Duodenal mucosa (tissue), 2 donors: ENCODE measurements around the gene CHCHD6.

ENCODE experiments used
- H3K27ac ChIP-seq: one replicate; pipeline ENCODE4 v1.7.0; 2013; ENCODE audit warnings: low read depth, low read length
- H3K27me3 ChIP-seq, 2 donors: one replicate each; pipeline ENCODE4 v1.7.0; 2013; ENCODE audit warnings: low read length in 2 of 2, control low read depth in 1 of 2; ENCODE audit not compliant: insufficient read depth in 2 of 2, control insufficient read depth in 1 of 2
- H3K36me3 ChIP-seq, 2 donors: one replicate each; pipeline ENCODE4 v1.7.0; 2013; ENCODE audit warnings: low read length in 2 of 2, control low read depth in 1 of 2; ENCODE audit not compliant: insufficient read depth in 2 of 2, control insufficient read depth in 1 of 2
- H3K4me1 ChIP-seq, 2 donors: one replicate each; pipeline ENCODE4 v1.7.0; 2013; ENCODE audit warnings: low read length in 2 of 2, control low read depth in 1 of 2; ENCODE audit not compliant: insufficient read depth in 2 of 2, control insufficient read depth in 1 of 2
- H3K4me3 ChIP-seq, 2 donors: one replicate each; pipeline ENCODE4 v1.7.0; 2013; ENCODE audit warnings: low read length in 2 of 2, low read depth in 1 of 2
- H3K9ac ChIP-seq, 2 donors: one replicate each; pipeline ENCODE4 v1.7.0; 2013; ENCODE audit warnings: low read length in 2 of 2, low read depth in 1 of 2
- H3K9me3 ChIP-seq, 2 donors: one replicate each; pipeline ENCODE4 v1.7.0; 2013; ENCODE audit warnings: low read length in 2 of 2, control low read depth in 1 of 2; ENCODE audit not compliant: control insufficient read depth in 1 of 2

Gene CHCHD6

DNA sequence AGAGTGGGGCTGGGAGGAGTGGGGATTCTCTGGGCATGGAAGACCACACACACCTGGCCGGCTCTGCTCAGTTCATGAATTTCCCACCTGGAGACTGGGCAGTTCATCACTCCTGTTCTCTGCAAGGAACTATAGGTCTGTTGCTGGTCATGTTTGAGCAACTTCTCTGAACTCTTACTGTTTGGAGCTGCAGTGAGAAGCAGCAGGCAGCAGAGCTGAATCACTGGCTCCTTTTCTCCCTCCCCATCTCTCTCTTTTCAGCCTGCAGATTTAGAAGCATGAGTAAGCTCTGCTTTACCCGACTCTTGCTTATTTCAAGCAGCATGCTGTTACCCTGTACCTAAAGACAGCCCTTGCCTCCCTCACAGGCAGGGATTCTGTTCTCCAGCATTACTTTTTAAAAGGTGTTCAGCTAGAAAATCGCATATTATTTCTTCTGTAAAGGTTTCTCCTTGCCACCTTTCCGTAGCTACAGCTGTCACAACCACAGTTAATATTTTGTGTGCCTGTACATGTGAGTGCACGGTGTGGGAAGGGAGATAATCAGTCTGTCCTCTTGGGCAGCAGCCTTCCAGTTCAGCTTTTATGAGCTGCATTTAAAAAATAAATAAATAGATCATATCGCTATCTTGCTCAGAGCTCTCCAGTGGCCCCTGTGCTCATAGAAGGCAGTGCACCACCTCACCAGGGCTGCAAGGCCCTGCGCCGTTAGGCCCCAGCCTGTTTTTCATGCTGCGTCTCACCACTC lies 131.6 kb downstream of the CHCHD6 start:
- no peaks in the 10 kb centered on the region for H3K27me3 ChIP-seq
- H3K36me3 ChIP-seq = no peaks in the 10 kb centered on the region
- H3K27ac ChIP-seq = no peak overlapping the region
- no peak overlapping the region for H3K9ac ChIP-seq
- no peak overlapping the region for H3K4me3 ChIP-seq
- no peaks in the 10 kb centered on the region for H3K9me3 ChIP-seq
- H3K4me1 ChIP-seq = no peaks in the 10 kb centered on the region

DNA sequence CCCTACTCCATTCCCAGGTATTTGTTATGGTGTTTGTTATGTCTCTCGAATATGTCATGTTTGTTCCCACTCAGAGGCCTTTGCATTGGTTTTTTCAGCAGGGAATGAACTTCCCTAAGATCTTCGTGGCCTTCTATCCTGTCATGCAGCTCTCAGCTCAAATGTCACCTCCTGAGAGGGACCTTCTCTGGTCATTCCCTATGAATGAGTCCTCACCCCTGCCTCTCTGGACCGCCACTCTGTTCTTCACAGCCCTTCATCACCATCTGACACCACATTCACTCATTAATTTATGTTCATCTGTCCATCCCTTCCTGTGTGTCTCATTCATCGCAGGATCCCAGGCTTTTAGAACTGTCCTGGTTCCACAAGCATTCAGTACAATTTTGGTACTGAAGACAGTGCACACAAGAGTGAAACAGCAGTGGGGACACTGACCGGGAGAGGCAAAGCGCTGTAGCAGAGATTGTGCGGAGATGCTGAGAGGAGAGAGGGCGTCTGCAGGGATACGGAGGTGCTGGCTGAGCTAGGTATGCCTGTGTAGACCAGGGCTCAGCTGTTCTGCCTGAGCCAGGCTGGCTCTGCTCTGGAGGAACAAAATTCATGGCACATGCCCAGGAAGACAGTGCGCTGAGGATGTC lies 132.3 kb downstream of the CHCHD6 start:
- no peak overlapping the region for H3K9ac ChIP-seq

DNA sequence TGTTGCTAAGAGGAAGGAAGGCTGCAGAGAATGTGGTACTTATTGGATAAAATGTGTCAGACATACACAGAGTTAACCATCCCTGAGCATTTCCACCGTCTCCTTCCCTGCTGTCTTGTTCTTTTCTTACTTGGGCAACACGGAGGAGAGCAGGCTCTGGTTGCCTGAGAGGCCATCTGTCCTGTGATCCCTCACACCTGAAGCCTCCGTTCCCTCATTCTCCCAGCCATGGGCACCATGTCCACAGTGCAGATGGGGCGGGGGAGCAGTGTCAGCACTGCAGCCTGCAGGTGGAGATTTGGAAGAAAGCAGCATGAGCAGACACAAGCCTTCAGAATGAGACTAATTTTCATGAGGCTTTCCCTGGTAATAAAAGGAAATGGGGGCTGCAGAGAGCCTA lies 133.7 kb downstream of the CHCHD6 start:
- Histone ChIP-seq H3K27me3 (no peaks in the 10 kb centered on the region), H3K36me3 (no peaks in the 10 kb centered on the region), H3K4me1 (no peaks in the 10 kb centered on the region), H3K9me3 (no peaks in the 10 kb centered on the region), H3K27ac (no peak overlapping the region), H3K9ac (no peak overlapping the region), H3K4me3 (no peak overlapping the region)

More for the DNA sequence above, 132.3 kb downstream of the CHCHD6 start:
- Histone ChIP-seq H3K9me3 (no peaks in the 10 kb centered on the region), H3K27me3 (no peaks in the 10 kb centered on the region), H3K27ac (no peak overlapping the region), H3K4me3 (no peak overlapping the region), H3K4me1 (no peaks in the 10 kb centered on the region), H3K36me3 (no peaks in the 10 kb centered on the region)

DNA sequence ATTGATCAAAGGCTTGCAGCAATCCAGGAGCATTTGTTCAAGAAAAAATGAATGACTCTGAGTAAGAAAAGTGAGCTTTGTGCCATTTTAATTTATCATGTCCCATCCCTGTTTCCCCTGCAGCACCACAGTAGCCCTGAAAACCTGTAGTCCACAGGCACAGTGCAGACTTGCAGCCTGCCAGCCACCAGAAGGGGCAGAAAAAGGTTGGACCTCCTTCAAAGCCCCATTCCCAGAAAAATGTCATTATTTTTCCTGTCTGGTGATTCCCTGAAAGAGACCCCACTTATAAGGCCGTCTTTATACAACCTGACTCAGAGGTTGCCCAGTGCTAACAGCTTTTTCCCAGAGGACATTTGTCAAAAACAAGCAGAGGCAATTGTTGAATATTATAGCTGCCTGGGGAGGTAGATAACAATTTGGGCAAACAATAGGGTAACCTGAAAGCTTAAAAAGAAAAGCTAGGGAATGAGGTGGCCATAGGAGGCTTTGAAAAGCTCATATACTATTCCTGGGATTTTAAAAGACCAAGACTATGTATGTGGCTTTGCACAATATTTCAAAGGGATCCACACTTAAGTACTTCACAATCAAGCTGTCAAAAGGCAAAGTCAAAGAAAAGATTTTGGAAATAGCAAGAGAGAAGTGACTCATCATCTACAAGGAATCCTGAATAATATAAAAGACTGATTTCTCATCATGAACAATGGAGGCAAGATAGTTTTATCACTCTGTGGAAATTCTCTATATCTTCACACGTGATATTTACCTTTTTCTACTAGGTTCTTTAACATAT lies 142.1 kb downstream of the CHCHD6 start:
- H3K9ac ChIP-seq = no peak overlapping the region
- no peaks in the 10 kb centered on the region for H3K36me3 ChIP-seq
- no peaks in the 10 kb centered on the region for H3K4me1 ChIP-seq
- no peaks in the 10 kb centered on the region for H3K27me3 ChIP-seq
- H3K27ac ChIP-seq = no peak overlapping the region
- no peak overlapping the region for H3K4me3 ChIP-seq
- no peaks in the 10 kb centered on the region for H3K9me3 ChIP-seq

DNA sequence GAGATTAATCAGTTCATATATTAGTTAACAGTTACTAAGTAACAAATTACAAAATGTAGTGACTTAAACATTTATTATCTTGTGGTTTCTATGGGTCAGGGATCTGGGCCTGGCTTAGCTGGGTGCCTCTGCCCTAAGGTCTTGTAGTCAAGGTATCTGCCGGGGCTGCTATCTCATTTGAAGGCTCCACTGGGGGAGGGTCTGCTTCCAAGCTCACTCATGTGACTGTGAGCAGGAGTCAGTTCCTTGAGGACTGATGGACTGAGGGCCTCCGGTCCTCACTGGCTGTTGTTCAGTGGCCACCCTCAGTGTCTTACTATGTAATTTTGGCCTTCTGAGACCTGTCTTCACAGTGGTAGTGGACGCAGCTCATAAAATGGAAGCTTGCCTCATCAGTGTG lies 143.0 kb downstream of the CHCHD6 start:
- no peaks in the 10 kb centered on the region for H3K9me3 ChIP-seq
- H3K27me3 ChIP-seq = no peaks in the 10 kb centered on the region
- no peak overlapping the region for H3K27ac ChIP-seq
- no peak overlapping the region for H3K9ac ChIP-seq
- no peak overlapping the region for H3K4me3 ChIP-seq
- H3K4me1 ChIP-seq = no peaks in the 10 kb centered on the region
- no peaks in the 10 kb centered on the region for H3K36me3 ChIP-seq

DNA sequence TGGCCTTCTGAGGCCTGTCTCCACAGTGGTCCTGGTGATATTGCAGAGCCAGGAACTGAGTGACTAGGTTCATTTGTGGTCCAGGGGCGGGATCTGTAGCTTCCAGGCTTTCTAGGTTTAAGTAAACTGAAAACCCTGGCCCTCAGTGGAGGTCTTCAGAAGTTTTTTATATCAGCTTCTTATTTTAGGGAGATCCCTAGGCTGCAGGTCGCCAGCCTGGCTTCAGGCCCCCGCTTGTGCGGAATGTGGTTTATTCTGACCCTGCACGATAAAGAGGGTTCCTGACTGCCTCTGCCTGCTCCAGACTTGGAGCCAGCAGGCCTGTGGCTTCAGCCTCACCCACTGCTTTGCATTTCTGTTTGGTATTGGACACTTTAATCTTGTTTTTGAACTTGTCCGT lies 145.0 kb downstream of the CHCHD6 start:
- H3K27me3 ChIP-seq = no peaks in the 10 kb centered on the region
- H3K4me1 ChIP-seq = no peaks in the 10 kb centered on the region
- H3K4me3 ChIP-seq = no peak overlapping the region
- H3K27ac ChIP-seq = no peak overlapping the region
- H3K36me3 ChIP-seq = no peaks in the 10 kb centered on the region
- no peak overlapping the region for H3K9ac ChIP-seq
- H3K9me3 ChIP-seq = no peaks in the 10 kb centered on the region

DNA sequence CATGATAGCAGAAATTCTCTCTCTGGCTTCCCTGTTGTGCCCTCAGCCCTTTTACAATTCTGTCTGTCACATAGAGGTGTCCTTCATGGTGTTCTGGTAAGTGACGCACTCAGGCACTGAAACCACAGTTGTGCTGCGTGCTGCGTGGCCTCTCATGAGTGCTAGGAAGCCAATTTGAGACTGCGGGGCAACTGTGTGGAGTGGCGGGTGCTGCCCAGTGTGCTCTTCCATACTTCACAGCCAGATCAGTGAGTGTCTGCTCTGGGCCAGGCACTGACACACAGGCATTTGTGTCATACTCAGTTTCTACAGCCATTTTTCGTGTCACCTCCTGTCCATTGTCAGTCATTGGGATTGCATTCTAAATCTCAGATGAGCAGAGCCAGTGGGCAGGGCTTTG lies 145.7 kb downstream of the CHCHD6 start:
- Histone ChIP-seq H3K36me3 (no peaks in the 10 kb centered on the region), H3K9me3 (no peaks in the 10 kb centered on the region), H3K4me3 (no peak overlapping the region), H3K27ac (no peak overlapping the region), H3K27me3 (no peaks in the 10 kb centered on the region), H3K4me1 (no peaks in the 10 kb centered on the region), H3K9ac (no peak overlapping the region)

DNA sequence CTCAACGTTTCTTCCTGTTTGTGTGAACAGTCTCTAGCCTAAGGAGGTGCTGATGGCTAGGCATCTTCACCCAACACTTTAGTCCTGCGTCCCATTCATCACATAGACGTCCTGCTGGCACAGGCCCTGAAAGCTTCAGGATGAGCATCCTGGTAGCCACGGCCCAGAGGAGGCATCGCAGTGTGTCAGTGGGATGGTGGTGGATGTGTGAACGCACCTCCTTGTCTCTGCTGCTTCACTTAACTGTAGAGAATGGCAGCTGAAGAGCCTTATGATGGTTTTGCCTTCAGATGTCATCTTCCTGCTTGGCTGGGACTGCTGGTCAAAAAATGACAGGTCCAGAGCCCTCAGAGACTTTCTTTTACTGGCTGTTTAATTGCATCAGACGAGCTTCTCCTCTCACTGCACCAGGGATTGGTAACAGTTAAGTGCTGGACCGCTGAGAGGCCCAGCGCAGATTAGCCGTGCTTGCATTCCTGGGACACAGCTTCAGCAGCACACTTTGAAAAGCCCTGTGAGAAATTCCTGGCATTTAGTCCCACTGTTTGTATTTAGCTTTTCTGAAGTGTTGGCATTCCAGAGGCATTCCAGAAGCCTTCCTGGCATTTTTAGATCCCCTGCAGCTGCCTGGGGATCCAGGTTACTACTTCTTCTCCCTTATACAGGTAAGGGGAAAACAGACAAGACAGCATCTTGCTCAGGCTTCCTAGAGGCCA lies 146.5 kb downstream of the CHCHD6 start:
- Histone ChIP-seq H3K9ac (no peak overlapping the region), H3K36me3 (no peaks in the 10 kb centered on the region), H3K27me3 (no peaks in the 10 kb centered on the region), H3K4me3 (no peak overlapping the region), H3K9me3 (no peaks in the 10 kb centered on the region), H3K27ac (no peak overlapping the region), H3K4me1 (no peaks in the 10 kb centered on the region)

DNA sequence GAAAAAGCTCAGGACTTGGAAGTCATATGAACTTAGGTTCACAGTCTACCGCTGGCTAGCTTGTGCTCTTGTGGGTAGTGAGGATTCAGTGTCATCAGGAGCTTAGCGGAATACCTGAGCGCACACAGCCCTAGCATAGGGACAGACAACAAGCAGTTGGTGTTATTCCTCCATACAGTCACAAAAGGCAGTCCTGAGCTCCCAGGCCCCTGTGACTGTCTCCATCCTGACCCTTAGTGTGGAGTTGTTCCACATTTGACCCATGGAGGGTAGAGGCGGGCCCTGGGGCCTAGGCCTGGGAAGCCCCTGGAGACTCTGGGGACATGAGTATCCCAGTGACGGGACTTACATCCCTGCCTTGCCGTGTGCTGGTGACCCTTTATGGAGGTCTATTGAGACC lies 147.3 kb downstream of the CHCHD6 start:
- Histone ChIP-seq H3K4me1 (no peaks in the 10 kb centered on the region), H3K9me3 (no peaks in the 10 kb centered on the region), H3K27ac (no peak overlapping the region), H3K9ac (no peak overlapping the region), H3K27me3 (no peaks in the 10 kb centered on the region), H3K4me3 (no peak overlapping the region), H3K36me3 (no peaks in the 10 kb centered on the region)

DNA sequence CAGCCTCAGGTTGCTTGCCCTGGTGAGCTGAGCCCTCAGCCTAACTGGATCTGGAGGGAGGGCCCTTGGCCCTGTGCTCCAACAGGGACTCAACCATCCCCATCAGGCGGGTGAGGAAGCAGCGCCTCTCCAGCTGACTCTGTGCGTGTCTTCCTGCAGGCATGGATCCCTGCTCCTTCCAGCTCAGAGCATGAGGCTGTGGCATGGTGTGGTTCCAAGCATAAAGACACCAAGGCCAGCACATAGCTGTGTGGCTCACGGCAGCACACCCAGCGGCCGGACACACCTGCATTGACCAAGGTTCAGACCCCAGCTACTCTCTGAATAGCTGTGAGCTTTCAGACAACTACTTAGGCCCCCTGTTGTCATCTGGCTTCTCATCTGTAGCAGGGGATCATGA lies 147.9 kb downstream of the CHCHD6 start:
- H3K36me3 ChIP-seq = no peaks in the 10 kb centered on the region
- H3K27ac ChIP-seq = no peak overlapping the region
- H3K9me3 ChIP-seq = no peaks in the 10 kb centered on the region
- H3K4me3 ChIP-seq = no peak overlapping the region
- no peaks in the 10 kb centered on the region for H3K27me3 ChIP-seq
- no peaks in the 10 kb centered on the region for H3K4me1 ChIP-seq
- H3K9ac ChIP-seq = no peak overlapping the region
